Amygdala (tissue), 56 donors: Measurements from ENCODE around the gene ELAC2.

Experiments
- DNase-seq, 56 donors: peaks; one replicate each; lab custom pipeline; 2025; lab: John Stamatoyannopoulos, UW

Gene ELAC2

GRCh38 chr17:13017655-13018459 lies at the start of gene ELAC2:
ELAC2 (minus strand) TSS chr17:13018027; CDS start chr17:13017947, 80 bp downstream.
- DNase-seq = peak; percentile 70 to 99 (median 96)

DNA sequence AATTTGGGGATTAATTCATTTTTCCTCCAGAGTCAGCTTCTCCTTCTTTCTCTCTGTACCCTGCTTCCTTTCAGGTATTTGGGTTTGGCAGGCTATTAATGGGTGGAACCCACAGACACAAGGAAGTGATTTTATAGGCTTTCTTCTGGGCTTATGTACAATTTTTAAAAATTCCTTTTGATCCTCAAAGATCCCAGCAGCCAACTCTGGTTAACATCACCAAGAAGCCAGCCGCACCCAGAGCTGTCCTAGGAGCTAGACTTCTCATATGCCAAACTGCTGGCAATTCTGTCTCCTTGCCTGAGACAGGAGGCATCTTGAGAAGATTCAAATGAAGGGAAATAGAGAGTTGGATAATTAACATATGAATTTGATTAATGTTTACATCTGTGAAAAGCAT lies 47.2 kb upstream of the ELAC2 start:
- DNase-seq = no peak

DNA sequence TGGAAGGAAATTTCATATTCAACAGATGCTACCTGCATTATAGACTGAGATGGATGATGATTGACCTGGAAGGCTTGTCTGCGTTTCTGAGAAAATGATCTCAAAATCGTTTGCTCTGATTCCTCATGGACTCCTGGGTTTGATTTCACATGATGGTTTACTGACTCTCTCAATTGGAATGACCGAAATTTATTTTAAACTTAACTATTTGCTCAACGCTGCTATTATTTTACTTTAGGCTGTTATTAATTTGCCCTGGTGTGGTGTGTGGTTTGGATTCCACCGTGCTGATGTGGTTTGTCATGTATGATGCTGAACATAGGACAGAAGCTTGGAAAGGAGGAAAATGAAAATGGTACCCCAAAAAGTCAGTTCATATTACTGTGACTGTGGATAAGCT lies 37.3 kb upstream of the ELAC2 start:
- DNase-seq = no peak

- no peak for DNase-seq
Measured at GRCh38 chr17:13054666-13055065, 36.8 kb upstream of the ELAC2 start.

GRCh38 chr17:13051915-13052314 lies 34.1 kb upstream of the ELAC2 start:
- DNase-seq = peak in 1 of 56 donors; percentile 1

GRCh38 chr17:13047011-13047606 lies 29.3 kb upstream of the ELAC2 start:
- no peak for DNase-seq

- DNase-seq = no peak
Measured at GRCh38 chr17:13046361-13046760, 28.5 kb upstream of the ELAC2 start.

- no peak for DNase-seq
Measured at GRCh38 chr17:13044572-13045065, 26.8 kb upstream of the ELAC2 start.

- DNase-seq = no peak
Measured at GRCh38 chr17:13038931-13039665, 21.3 kb upstream of the ELAC2 start.

DNA sequence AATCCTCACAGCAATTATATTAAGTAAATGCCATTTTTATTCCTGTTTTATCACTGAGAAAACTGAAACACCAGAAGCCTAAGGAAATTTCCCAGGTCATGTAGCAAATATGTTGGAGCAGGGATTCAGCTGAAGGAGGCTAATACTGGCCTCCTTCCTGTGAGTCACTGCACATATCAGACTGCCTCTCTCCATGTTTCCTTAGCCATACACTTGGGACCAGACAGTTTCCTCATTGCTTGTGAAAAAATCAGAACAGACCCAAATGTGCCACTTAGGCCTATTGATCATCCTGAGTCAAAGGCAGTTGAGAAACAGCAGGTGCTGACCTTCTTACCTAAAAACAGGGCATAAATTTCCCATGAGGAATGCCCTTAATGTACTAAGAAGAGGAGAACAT lies 18.9 kb upstream of the ELAC2 start:
- no peak for DNase-seq

- DNase-seq = no peak
Measured at GRCh38 chr17:13035420-13035819, 17.6 kb upstream of the ELAC2 start.

DNA sequence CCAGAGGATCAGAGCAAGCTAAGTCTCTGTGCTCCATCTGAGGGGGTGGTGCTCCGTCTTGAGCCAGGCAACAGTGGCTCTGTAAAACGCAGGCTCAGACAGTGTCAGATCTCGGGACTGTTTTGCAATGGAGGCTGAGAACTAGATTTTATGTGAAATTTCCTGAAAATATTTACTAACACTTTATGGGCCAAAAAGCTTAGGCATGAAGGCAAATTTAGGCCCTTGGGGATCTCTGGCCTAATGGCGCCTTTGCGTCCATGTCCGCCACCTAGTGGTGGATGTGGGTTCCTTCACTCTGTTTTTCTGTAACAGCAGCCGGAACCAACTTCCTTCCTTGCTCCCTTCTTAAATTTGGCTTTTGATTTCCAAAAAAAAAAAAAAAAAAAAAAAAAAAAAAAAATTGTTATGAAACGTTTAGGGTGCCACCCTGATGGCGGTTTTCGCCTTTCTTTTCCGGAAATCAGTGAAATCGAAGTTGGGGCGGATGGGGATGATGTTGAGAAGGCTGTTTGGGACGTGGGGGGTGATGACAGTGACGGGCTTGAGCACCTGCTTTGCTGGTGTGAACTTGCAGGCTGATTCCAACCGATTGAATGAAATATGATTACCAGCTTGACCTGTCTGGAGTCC lies 14.0 kb upstream of the ELAC2 start:
- DNase-seq = peak in 11 of 56 donors; percentile 0 to 46 (median 6)

GRCh38 chr17:13030459-13031300 lies 12.9 kb upstream of the ELAC2 start:
- DNase-seq = peak in 18 of 56 donors; percentile 0 to 71 (median 8)

DNA sequence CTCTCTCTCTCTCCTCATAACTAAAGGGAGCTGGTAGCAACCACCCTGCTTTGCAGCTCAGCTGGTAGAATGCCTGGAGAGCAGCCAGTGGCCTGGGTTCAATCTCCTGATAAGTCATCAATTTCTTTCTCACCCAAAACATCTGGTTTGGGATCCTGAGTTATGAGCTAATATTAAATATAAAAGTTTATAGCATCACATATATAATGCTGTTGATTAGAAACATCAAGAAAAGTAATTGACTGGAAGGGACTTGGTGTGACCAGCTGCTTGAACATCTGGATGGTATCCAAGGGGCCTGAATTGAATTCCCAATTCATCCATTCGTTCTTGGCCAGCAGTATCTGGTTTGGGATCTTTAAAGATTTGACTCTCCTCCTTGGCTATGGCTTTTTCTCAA lies 12.2 kb upstream of the ELAC2 start:
- no peak for DNase-seq

- no peak for DNase-seq
Measured at GRCh38 chr17:13029340-13029739, 11.5 kb upstream of the ELAC2 start.

DNA sequence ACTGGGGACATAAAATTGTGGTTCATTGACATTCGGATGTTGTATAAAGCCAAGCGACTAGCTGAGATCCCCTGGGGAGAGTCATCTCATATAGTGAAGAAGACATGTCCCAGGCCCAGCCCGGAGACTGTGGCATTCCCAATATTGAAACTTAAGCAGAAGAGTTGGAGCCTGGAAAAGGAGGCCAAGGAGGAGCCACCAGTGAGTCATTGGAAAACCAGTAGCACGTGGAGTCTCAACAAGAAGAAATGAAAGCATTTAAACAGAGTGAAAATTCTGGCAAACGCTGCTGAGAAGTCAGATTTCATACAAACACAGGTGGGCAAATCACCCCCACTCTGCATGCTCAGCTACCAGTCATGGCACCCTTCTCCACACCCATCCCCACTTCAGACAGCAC lies 9.4 kb upstream of the ELAC2 start:
- no peak for DNase-seq

DNA sequence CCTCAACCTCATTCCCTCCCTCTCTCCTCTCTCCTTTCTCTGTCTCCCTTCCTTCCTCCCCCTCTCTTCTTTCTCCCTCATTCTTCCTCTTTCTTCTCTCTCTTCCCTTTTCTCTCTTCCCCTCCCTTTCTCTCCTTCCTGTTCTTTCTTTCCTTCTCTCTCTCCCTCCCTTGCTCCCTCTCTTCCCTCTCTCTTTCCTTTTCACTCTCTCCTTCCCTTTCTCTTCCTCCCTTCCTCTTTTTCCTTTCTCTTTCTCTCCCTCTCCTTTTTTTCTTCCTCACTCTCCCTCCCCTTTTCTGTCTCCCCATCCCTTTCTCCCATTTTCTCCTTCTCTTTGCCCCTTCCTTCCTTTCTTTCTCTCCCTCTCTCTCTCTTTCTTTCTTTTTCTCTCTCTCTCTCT lies 7.9 kb upstream of the ELAC2 start:
- DNase-seq = no peak

DNA sequence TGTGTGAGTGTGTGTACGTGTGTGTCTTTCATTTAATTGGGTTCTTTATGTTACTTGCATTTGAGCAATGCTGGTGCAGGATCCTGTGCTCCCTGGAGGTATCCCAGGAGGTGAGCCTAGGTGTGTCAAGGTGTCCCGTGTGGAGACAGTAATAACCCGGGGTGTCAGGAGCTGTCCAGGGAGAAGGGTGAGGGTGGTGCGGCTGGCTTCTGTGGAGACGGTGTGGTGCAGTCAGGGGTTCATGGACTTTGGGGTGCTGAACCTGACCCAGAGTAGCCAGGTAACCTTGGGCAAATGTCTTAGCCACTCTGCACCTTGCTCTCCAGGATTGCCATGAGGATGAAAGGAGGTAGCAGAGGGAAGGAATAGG lies 7.4 kb upstream of the ELAC2 start:
- DNase-seq = no peak

DNA sequence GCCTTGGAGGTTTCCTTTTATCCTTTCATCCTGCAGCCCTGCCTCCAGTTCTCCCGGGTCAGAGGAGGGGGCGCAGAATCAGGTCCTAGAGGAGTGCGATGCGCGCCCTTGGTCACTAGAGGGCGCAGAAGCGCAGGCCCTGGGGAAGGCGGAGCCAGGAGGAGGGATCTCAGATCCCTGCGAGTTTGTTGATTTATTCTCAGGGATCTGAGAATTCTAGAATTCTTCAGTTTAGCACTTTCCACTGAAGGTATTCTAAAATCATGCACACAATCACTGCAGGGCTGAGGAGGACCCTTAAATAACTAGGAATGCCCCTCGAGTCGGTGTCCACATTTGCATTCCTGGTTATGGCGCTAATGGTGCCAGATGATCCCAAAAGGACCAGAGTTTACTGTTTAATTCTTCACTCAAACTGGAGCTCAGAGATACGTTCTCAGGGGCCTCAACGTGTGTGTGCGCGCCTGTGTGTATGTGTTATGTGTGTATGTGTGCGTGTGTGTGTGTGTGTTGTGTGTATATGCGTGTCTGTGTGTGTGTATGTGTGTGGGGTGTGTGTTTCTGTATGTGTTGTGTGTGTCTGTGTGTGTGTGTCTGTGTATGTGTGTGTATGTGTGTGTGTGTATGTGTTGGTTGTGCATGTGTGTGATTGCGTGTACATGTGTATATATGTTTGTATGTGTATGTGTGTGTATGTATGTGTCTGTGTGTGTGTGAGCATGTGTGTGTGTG lies 6.9 kb upstream of the ELAC2 start:
- DNase-seq = peak in 39 of 56 donors; percentile 1 to 68 (median 22)
